ENCODE measurements around the gene PPM1H.

- TF ChIP-seq, protein P1, sequence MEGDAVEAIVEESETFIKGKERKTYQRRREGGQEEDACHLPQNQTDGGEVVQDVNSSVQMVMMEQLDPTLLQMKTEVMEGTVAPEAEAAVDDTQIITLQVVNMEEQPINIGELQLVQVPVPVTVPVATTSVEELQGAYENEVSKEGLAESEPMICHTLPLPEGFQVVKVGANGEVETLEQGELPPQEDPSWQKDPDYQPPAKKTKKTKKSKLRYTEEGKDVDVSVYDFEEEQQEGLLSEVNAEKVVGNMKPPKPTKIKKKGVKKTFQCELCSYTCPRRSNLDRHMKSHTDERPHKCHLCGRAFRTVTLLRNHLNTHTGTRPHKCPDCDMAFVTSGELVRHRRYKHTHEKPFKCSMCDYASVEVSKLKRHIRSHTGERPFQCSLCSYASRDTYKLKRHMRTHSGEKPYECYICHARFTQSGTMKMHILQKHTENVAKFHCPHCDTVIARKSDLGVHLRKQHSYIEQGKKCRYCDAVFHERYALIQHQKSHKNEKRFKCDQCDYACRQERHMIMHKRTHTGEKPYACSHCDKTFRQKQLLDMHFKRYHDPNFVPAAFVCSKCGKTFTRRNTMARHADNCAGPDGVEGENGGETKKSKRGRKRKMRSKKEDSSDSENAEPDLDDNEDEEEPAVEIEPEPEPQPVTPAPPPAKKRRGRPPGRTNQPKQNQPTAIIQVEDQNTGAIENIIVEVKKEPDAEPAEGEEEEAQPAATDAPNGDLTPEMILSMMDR (IDR thresholded peaks at IDR 0.05; ENCODE audit: borderline replicate concordance, extremely low read depth, low read length, poor library complexity, severe bottlenecking), result no peak
- no peak for TF ChIP-seq EZH2 (IDR thresholded peaks at IDR 0.05; ENCODE audit: borderline replicate concordance, low read depth, low read length, severe bottlenecking)
Measured at GRCh38 chr12:62967701-62968100, 32.8 kb upstream of the PPM1H start.
